ENCODE measurements around the gene MAST1.

The MAST1 gene

GRCh38 chr19:12872941-12873890 lies 34.9 kb downstream of the MAST1 start:
- TF ChIP-seq CTCF (IDR thresholded peaks at IDR 0.05; ENCODE audit: extremely low read depth, missing control alignments) = no peak

GRCh38 chr19:12873891-12874745 lies 35.8 kb downstream of the MAST1 start:
- no peak for TF ChIP-seq CTCF (IDR thresholded peaks at IDR 0.05; ENCODE audit: extremely low read depth, missing control alignments)
- no peak for DNase-seq (ENCODE audit: low spot score)

More at GRCh38 chr19:12872941-12873890, 34.9 kb downstream of the MAST1 start:
- DNase-seq (ENCODE audit: low spot score) = peak; percentile 63

- no peak for DNase-seq (ENCODE audit: low spot score)
- no peak for TF ChIP-seq CTCF (IDR thresholded peaks at IDR 0.05; ENCODE audit: extremely low read depth, missing control alignments)
Observed at GRCh38 chr19:12875086-12875485, 36.8 kb downstream of the MAST1 start.

- DNase-seq (ENCODE audit: low spot score) = peak; percentile 56
Observed at GRCh38 chr19:12880551-12881171, 42.3 kb downstream of the MAST1 start.

GRCh38 chr19:12881172-12881808 lies 43.0 kb downstream of the MAST1 start, which contains the start of gene DNASE2:
Gene DNASE2 (minus strand): TSS chr19:12881449. CDS start chr19:12881375, 74 bp downstream.
- no peak for TF ChIP-seq CTCF (IDR thresholded peaks at IDR 0.05; ENCODE audit: extremely low read depth, missing control alignments)
- peak; percentile 98 for DNase-seq (ENCODE audit: low spot score)

More at GRCh38 chr19:12880551-12881171, 42.3 kb downstream of the MAST1 start:
- no peak for TF ChIP-seq CTCF (IDR thresholded peaks at IDR 0.05; ENCODE audit: extremely low read depth, missing control alignments)

GRCh38 chr19:12882589-12882988 lies 44.3 kb downstream of the MAST1 start:
- TF ChIP-seq CTCF (IDR thresholded peaks at IDR 0.05; ENCODE audit: extremely low read depth, missing control alignments) = no peak
- DNase-seq (ENCODE audit: low spot score) = no peak
